CD4-positive, alpha-beta T cell treated with Interleukin-17A for 4 hours (primary cell): ENCODE data around the gene ZNF484.
A peak's percentile ranks its signal among the peaks of the same experiment; 100 is the strongest.
"Not testable (repeated sequence)": the region's sequence is repeated elsewhere in the genome, so short reads cannot be mapped to it uniquely, and the experiment has no call there.

ENCODE experiments used
- DNase-seq: peaks from one replicate; pipeline ENCODE4 v3.0.0-alpha.2; 2020; ENCODE audit warnings: mixed read lengths

The ZNF484 gene

GRCh38 chr9:92857236-92857635 lies 20.6 kb downstream of the ZNF484 start:
- DNase-seq, result no peak

- no peak for DNase-seq
These were observed 24.1 kb downstream of the ZNF484 start for GRCh38 chr9:92853716-92854115.

- no peak for DNase-seq
These were observed 26.9 kb downstream of the ZNF484 start for GRCh38 chr9:92850898-92851297.

- not testable (repeated sequence) for DNase-seq
These were observed 29.1 kb downstream of the ZNF484 start for GRCh38 chr9:92848740-92849139.

- DNase-seq, result no peak
These were observed 31.1 kb downstream of the ZNF484 start for GRCh38 chr9:92846662-92847145.

- not testable (repeated sequence) for DNase-seq
These were observed 39.4 kb downstream of the ZNF484 start for GRCh38 chr9:92838411-92838810.

GRCh38 chr9:92837191-92837590 lies 40.6 kb downstream of the ZNF484 start:
- DNase-seq, result no peak

GRCh38 chr9:92829420-92829819 lies 48.4 kb downstream of the ZNF484 start:
- no peak for DNase-seq

- DNase-seq, result not testable (repeated sequence)
These were observed 52.8 kb downstream of the ZNF484 start for GRCh38 chr9:92825065-92825464.

- no peak for DNase-seq
These were observed 56.9 kb downstream of the ZNF484 start for GRCh38 chr9:92820964-92821363.

GRCh38 chr9:92819898-92820297 lies 57.9 kb downstream of the ZNF484 start:
- not testable (repeated sequence) for DNase-seq

- DNase-seq, result peak; percentile 14
These were observed 68.1 kb downstream of the ZNF484 start for GRCh38 chr9:92809629-92810326.

GRCh38 chr9:92808726-92809451 lies 68.9 kb downstream of the ZNF484 start:
- DNase-seq, result peak; percentile 65

- peak; percentile 58 for DNase-seq
These were observed 69.8 kb downstream of the ZNF484 start for GRCh38 chr9:92807757-92808725.

- DNase-seq, result peak; percentile 9
These were observed 70.6 kb downstream of the ZNF484 start for GRCh38 chr9:92807031-92807756.

- DNase-seq, result no peak
These were observed 73.1 kb downstream of the ZNF484 start for GRCh38 chr9:92804727-92805126.

GRCh38 chr9:92798358-92798757 lies 79.5 kb downstream of the ZNF484 start:
- no peak for DNase-seq

GRCh38 chr9:92796337-92796804 lies 81.5 kb downstream of the ZNF484 start:
- DNase-seq, result not testable (repeated sequence)

GRCh38 chr9:92795598-92796336 lies 82.1 kb downstream of the ZNF484 start:
- no peak for DNase-seq
